Measurements from ENCODE around the gene HMOX2.

The HMOX2 gene

DNA sequence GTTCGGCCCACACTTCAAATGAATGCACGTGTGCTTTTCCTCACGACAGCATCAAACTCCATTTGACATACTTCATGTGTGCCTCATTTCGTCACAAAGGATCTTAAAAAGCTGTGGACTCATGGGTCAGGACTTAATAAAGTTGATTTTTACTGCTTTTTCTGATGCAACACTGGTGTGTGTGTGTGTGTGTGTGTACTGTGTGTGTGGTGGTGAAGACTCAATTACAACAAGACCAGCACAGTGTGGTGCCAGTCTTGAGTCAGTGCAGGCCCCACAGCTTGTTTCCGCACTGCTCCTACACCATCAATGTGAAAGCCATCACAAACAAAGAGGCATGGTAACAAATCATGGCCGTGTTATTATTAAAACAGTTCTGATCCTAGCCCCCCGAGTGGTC, 44.7 kb downstream of the HMOX2 start:
- no peaks in the 10 kb centered on the region for H3K9me3 ChIP-seq
- TF ChIP-seq, protein P1, sequence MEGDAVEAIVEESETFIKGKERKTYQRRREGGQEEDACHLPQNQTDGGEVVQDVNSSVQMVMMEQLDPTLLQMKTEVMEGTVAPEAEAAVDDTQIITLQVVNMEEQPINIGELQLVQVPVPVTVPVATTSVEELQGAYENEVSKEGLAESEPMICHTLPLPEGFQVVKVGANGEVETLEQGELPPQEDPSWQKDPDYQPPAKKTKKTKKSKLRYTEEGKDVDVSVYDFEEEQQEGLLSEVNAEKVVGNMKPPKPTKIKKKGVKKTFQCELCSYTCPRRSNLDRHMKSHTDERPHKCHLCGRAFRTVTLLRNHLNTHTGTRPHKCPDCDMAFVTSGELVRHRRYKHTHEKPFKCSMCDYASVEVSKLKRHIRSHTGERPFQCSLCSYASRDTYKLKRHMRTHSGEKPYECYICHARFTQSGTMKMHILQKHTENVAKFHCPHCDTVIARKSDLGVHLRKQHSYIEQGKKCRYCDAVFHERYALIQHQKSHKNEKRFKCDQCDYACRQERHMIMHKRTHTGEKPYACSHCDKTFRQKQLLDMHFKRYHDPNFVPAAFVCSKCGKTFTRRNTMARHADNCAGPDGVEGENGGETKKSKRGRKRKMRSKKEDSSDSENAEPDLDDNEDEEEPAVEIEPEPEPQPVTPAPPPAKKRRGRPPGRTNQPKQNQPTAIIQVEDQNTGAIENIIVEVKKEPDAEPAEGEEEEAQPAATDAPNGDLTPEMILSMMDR (IDR thresholded peaks at IDR 0.05), result no peak
- no peak overlapping the region for H3K4me3 ChIP-seq (ENCODE audit: low read depth in 1 of 2, low read length in 1 of 2)
- no peak overlapping the region for H3K27ac ChIP-seq
- H3K36me3 ChIP-seq, result no peaks in the 10 kb centered on the region
- H3K27me3 ChIP-seq, result no peaks in the 10 kb centered on the region
- peaks cover 12 to 13% of the 10 kb centered on the region in 2 experiments for H3K4me1 ChIP-seq (ENCODE audit: control insufficient read depth in 1 of 2, insufficient read depth in 1 of 2, low read depth in 1 of 2, low read length in 1 of 2)

DNA sequence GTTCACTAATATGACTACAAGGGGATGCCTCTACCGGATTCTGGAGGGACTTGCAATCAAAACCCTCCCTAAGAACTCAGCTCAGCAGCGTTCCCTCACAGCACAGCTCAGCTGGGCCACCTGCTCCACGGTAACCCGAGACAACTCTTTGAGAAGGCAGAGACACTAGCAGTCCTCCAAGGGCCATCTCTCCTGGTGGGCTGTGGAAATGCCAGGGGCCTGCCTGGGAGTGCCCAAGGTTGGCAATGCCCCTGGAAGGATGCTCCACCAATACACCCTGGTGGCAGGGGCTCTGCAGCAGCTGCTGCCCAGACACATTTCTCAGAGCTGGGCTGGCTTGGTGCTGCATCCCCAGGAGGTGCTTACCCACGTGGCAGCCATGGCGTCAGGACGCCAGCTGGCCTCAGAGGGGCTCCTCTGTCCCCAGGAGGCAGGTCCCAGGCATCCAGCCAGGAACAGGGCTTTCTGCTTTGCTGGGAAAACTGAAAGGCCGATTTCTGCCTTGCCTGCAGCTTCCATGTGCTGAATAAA, 45.9 kb downstream of the HMOX2 start:
- TF ChIP-seq, protein P1 (IDR thresholded peaks at IDR 0.05), result no peak
- Histone ChIP-seq H3K4me1 (ENCODE audit: control insufficient read depth in 1 of 2, insufficient read depth in 1 of 2, low read depth in 1 of 2, low read length in 1 of 2) (peaks cover 6 to 7% of the 10 kb centered on the region in 2 experiments), H3K27ac (no peak overlapping the region), H3K9me3 (no peaks in the 10 kb centered on the region), H3K4me3 (ENCODE audit: low read depth in 1 of 2, low read length in 1 of 2) (no peak overlapping the region), H3K27me3 (no peaks in the 10 kb centered on the region), H3K36me3 (no peaks in the 10 kb centered on the region)

DNA sequence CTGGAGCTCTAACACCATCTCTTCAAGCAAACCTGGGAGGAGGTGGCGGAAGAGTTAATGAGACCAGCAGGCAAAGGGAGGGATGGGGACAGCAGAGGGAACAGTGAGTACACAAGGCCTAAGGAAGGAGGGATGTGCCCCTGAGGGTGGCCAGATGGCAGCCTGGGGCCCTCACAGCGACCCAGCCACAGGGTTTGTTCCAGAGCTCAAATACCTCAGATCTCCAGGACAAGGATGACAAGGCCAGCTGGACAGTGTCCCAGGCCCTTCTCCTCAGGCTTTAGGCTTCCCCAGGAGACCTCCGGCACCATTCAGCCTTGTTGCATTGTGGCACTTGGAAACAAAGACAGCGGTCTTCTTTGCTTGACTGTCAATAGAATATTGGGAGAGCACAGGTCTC, 47.5 kb downstream of the HMOX2 start:
- TF ChIP-seq, protein P1 (IDR thresholded peaks at IDR 0.05), result no peak
- Histone ChIP-seq H3K4me1 (ENCODE audit: control insufficient read depth in 1 of 2, insufficient read depth in 1 of 2, low read depth in 1 of 2, low read length in 1 of 2) (peaks cover 7 to 9% of the 10 kb centered on the region in 2 experiments), H3K9me3 (no peaks in the 10 kb centered on the region), H3K27ac (no peak overlapping the region), H3K36me3 (no peaks in the 10 kb centered on the region), H3K27me3 (no peaks in the 10 kb centered on the region), H3K4me3 (ENCODE audit: low read depth in 1 of 2, low read length in 1 of 2) (no peak overlapping the region)

DNA sequence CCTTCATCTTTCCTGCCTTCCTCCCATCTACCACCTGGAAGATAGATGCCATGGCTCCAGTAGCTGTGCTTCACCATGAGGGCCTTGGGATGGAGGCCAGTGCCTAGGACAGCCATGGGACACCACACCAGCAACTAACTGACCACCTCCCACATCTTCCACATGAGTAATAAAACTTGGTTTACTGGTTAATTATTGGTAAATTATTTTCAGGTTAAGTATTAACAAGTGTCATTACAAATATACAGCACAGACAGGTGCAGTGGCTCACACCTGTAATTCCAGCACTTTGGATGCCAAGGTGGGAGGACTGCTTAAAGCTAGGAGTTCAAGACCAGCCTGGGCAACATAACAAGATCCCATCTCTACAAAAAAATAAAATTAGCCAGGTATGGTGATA, 48.4 kb downstream of the HMOX2 start:
- TF ChIP-seq, protein P1 (IDR thresholded peaks at IDR 0.05), result no peak
- Histone ChIP-seq H3K4me3 (ENCODE audit: low read depth in 1 of 2, low read length in 1 of 2) (no peak overlapping the region), H3K4me1 (ENCODE audit: control insufficient read depth in 1 of 2, insufficient read depth in 1 of 2, low read depth in 1 of 2, low read length in 1 of 2) (peaks cover 7 to 9% of the 10 kb centered on the region in 2 experiments), H3K27ac (no peak overlapping the region), H3K27me3 (no peaks in the 10 kb centered on the region), H3K36me3 (no peaks in the 10 kb centered on the region), H3K9me3 (no peaks in the 10 kb centered on the region)

DNA sequence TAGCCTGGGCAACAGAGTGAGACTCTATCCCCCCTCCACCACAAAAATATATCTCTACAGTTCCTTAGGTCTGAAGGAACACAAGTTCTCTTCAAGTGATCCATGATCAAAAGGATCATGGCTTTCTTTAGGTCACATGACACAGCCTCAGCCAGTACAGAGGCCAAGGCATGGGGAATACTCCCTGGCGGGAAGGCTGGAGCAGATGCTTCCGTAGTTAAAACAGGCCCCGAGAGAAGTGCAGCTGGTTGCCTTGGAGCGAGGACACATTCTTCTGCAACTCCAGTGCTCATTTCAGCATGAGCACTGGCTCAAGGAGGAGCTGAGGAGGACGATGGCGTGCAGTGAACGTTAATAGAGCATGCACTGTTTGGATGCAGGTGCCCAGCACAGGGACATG, 48.9 kb downstream of the HMOX2 start:
- Histone ChIP-seq H3K4me3 (ENCODE audit: low read depth in 1 of 2, low read length in 1 of 2) (no peak overlapping the region), H3K9me3 (no peaks in the 10 kb centered on the region), H3K27me3 (no peaks in the 10 kb centered on the region), H3K27ac (no peak overlapping the region), H3K36me3 (no peaks in the 10 kb centered on the region), H3K4me1 (ENCODE audit: control insufficient read depth in 1 of 2, insufficient read depth in 1 of 2, low read depth in 1 of 2, low read length in 1 of 2) (peaks cover 7 to 9% of the 10 kb centered on the region in 2 experiments)
- TF ChIP-seq, protein P1 (IDR thresholded peaks at IDR 0.05), result no peak

Data from neutrophil (primary cell).